ENCODE data around the gene OR10J5.
"Not testable (repeated sequence)": the region's sequence is repeated elsewhere in the genome, so short reads cannot be mapped to it uniquely, and the experiment has no call there.

OR10J5 gene

GRCh38 chr1:159532922-159533321 is 2.9 kb downstream of the OR10J5 start:
- no peak overlapping the region for H3K4ac ChIP-seq (ENCODE audit: low read depth, low read length)
- no peaks in the 10 kb centered on the region for H3K36me3 ChIP-seq (ENCODE audit: control insufficient read depth in 1 of 2, insufficient read depth in 2 of 2, low read length in 2 of 2)
- H3K79me1 ChIP-seq (ENCODE audit: low read length), result no peaks in the 10 kb centered on the region
- no peak overlapping the region for H4K12ac ChIP-seq (ENCODE audit: low read depth, low read length)
- no peak overlapping the region for H4K8ac ChIP-seq (ENCODE audit: low read depth, low read length)
- H3K14ac ChIP-seq (ENCODE audit: low read length), result no peak overlapping the region
- no peak overlapping the region for H2BK5ac ChIP-seq (ENCODE audit: low read depth, low read length, poor library complexity)
- no peak overlapping the region for H3K27ac ChIP-seq (ENCODE audit: low read depth, low read length)
- H3K79me2 ChIP-seq (ENCODE audit: control insufficient read depth, insufficient read depth, low read length, poor library complexity), result no peaks in the 10 kb centered on the region
- no peak overlapping the region for H3K18ac ChIP-seq (ENCODE audit: low read length)
- H3K4me1 ChIP-seq (ENCODE audit: control insufficient read depth in 1 of 2, insufficient read depth in 2 of 2, low read length in 2 of 2), result no peaks in the 10 kb centered on the region
- H4K91ac ChIP-seq (ENCODE audit: low read depth, low read length), result no peak overlapping the region
- DNase-seq, result no peak
- no peaks in the 10 kb centered on the region for H3K27me3 ChIP-seq (ENCODE audit: insufficient read depth, low read length)
- H3K9ac ChIP-seq (ENCODE audit: low read length), result no peak overlapping the region
- no peak overlapping the region for H2BK12ac ChIP-seq (ENCODE audit: low read length)
- no peak overlapping the region for H2AK5ac ChIP-seq (ENCODE audit: low read length)
- H2AFZ ChIP-seq (ENCODE audit: insufficient read depth, low read length, poor library complexity), result no peak overlapping the region
- no peak overlapping the region for H3K4me2 ChIP-seq (ENCODE audit: low read length)
- peaks cover 3% of the 10 kb centered on the region for H3K9me3 ChIP-seq (ENCODE audit: insufficient read depth, low read depth, low read length)
- H3K23ac ChIP-seq (ENCODE audit: low read length), result no peak overlapping the region
- H2BK120ac ChIP-seq (ENCODE audit: insufficient read depth, low read length, poor library complexity), result no peak overlapping the region
- no peak overlapping the region for H3K4me3 ChIP-seq (ENCODE audit: low read depth, low read length)

- not testable (repeated sequence) for H3K4ac ChIP-seq (ENCODE audit: low read depth, low read length); H2BK12ac ChIP-seq (ENCODE audit: low read length); H4K12ac ChIP-seq (ENCODE audit: low read depth, low read length); H3K4me2 ChIP-seq (ENCODE audit: low read length); H3K27ac ChIP-seq (ENCODE audit: low read depth, low read length); DNase-seq; H3K14ac ChIP-seq (ENCODE audit: low read length); H3K79me2 ChIP-seq (ENCODE audit: control insufficient read depth, insufficient read depth, low read length, poor library complexity); H3K9me3 ChIP-seq (ENCODE audit: insufficient read depth, low read depth, low read length); H3K9ac ChIP-seq (ENCODE audit: low read length); H3K79me1 ChIP-seq (ENCODE audit: low read length); H3K27me3 ChIP-seq (ENCODE audit: insufficient read depth, low read length); H4K91ac ChIP-seq (ENCODE audit: low read depth, low read length); H3K4me1 ChIP-seq (ENCODE audit: control insufficient read depth in 1 of 2, insufficient read depth in 2 of 2, low read length in 2 of 2); H2BK5ac ChIP-seq (ENCODE audit: low read depth, low read length, poor library complexity); H3K18ac ChIP-seq (ENCODE audit: low read length); H2BK120ac ChIP-seq (ENCODE audit: insufficient read depth, low read length, poor library complexity); H3K23ac ChIP-seq (ENCODE audit: low read length); H3K4me3 ChIP-seq (ENCODE audit: low read depth, low read length); H2AFZ ChIP-seq (ENCODE audit: insufficient read depth, low read length, poor library complexity); H4K8ac ChIP-seq (ENCODE audit: low read depth, low read length); H3K36me3 ChIP-seq (ENCODE audit: control insufficient read depth in 1 of 2, insufficient read depth in 2 of 2, low read length in 2 of 2); H2AK5ac ChIP-seq (ENCODE audit: low read length)
- no CpG with 5 or more reads among the region's 2 CpGs for WGBS (ENCODE audit: extremely low coverage, insufficient coverage, insufficient read length)
Measured at GRCh38 chr1:159524792-159525191, 11.0 kb downstream of the OR10J5 start.

- no peak overlapping the region for H3K4ac ChIP-seq (ENCODE audit: low read depth, low read length)
- no peak for DNase-seq
- no peaks in the 10 kb centered on the region for H3K36me3 ChIP-seq (ENCODE audit: control insufficient read depth in 1 of 2, insufficient read depth in 2 of 2, low read length in 2 of 2)
- H4K8ac ChIP-seq (ENCODE audit: low read depth, low read length), result no peak overlapping the region
- H2BK5ac ChIP-seq (ENCODE audit: low read depth, low read length, poor library complexity), result no peak overlapping the region
- no peaks in the 10 kb centered on the region for H3K79me2 ChIP-seq (ENCODE audit: control insufficient read depth, insufficient read depth, low read length, poor library complexity)
- no peak overlapping the region for H2AFZ ChIP-seq (ENCODE audit: insufficient read depth, low read length, poor library complexity)
- no peak overlapping the region for H3K23ac ChIP-seq (ENCODE audit: low read length)
- no peak overlapping the region for H3K9ac ChIP-seq (ENCODE audit: low read length)
- no peaks in the 10 kb centered on the region for H3K4me1 ChIP-seq (ENCODE audit: control insufficient read depth in 1 of 2, insufficient read depth in 2 of 2, low read length in 2 of 2)
- no peak overlapping the region for H4K91ac ChIP-seq (ENCODE audit: low read depth, low read length)
- WGBS (ENCODE audit: extremely low coverage, insufficient coverage, insufficient read length), result no CpG with 5 or more reads among the region's 2 CpGs
- H2AK5ac ChIP-seq (ENCODE audit: low read length), result no peak overlapping the region
- H2BK12ac ChIP-seq (ENCODE audit: low read length), result no peak overlapping the region
- no peak overlapping the region for H2BK120ac ChIP-seq (ENCODE audit: insufficient read depth, low read length, poor library complexity)
- H3K27me3 ChIP-seq (ENCODE audit: insufficient read depth, low read length), result no peaks in the 10 kb centered on the region
- H3K14ac ChIP-seq (ENCODE audit: low read length), result no peak overlapping the region
- no peaks in the 10 kb centered on the region for H3K9me3 ChIP-seq (ENCODE audit: insufficient read depth, low read depth, low read length)
- no peak overlapping the region for H3K4me2 ChIP-seq (ENCODE audit: low read length)
- no peaks in the 10 kb centered on the region for H3K79me1 ChIP-seq (ENCODE audit: low read length)
- H3K4me3 ChIP-seq (ENCODE audit: low read depth, low read length), result no peak overlapping the region
- H3K18ac ChIP-seq (ENCODE audit: low read length), result no peak overlapping the region
- H3K27ac ChIP-seq (ENCODE audit: low read depth, low read length), result no peak overlapping the region
- no peak overlapping the region for H4K12ac ChIP-seq (ENCODE audit: low read depth, low read length)
Measured at GRCh38 chr1:159510229-159510541, 25.6 kb downstream of the OR10J5 start.

- no peak overlapping the region for H2AK5ac ChIP-seq (ENCODE audit: low read length)
- no peak overlapping the region for H2BK5ac ChIP-seq (ENCODE audit: low read depth, low read length, poor library complexity)
- H3K4me2 ChIP-seq (ENCODE audit: low read length), result no peak overlapping the region
- H3K14ac ChIP-seq (ENCODE audit: low read length), result no peak overlapping the region
- H3K27me3 ChIP-seq (ENCODE audit: insufficient read depth, low read length), result no peaks in the 10 kb centered on the region
- H3K79me1 ChIP-seq (ENCODE audit: low read length), result no peaks in the 10 kb centered on the region
- H3K27ac ChIP-seq (ENCODE audit: low read depth, low read length), result no peak overlapping the region
- no peaks in the 10 kb centered on the region for H3K36me3 ChIP-seq (ENCODE audit: control insufficient read depth in 1 of 2, insufficient read depth in 2 of 2, low read length in 2 of 2)
- no peak overlapping the region for H3K23ac ChIP-seq (ENCODE audit: low read length)
- H2BK12ac ChIP-seq (ENCODE audit: low read length), result no peak overlapping the region
- no peak overlapping the region for H3K9ac ChIP-seq (ENCODE audit: low read length)
- H2BK120ac ChIP-seq (ENCODE audit: insufficient read depth, low read length, poor library complexity), result no peak overlapping the region
- no peak overlapping the region for H3K4ac ChIP-seq (ENCODE audit: low read depth, low read length)
- no peak for DNase-seq
- no peak overlapping the region for H4K8ac ChIP-seq (ENCODE audit: low read depth, low read length)
- no peaks in the 10 kb centered on the region for H3K4me1 ChIP-seq (ENCODE audit: control insufficient read depth in 1 of 2, insufficient read depth in 2 of 2, low read length in 2 of 2)
- H4K91ac ChIP-seq (ENCODE audit: low read depth, low read length), result no peak overlapping the region
- H3K79me2 ChIP-seq (ENCODE audit: control insufficient read depth, insufficient read depth, low read length, poor library complexity), result no peaks in the 10 kb centered on the region
- no peak overlapping the region for H3K18ac ChIP-seq (ENCODE audit: low read length)
- no peak overlapping the region for H3K4me3 ChIP-seq (ENCODE audit: low read depth, low read length)
- no peak overlapping the region for H2AFZ ChIP-seq (ENCODE audit: insufficient read depth, low read length, poor library complexity)
- no peaks in the 10 kb centered on the region for H3K9me3 ChIP-seq (ENCODE audit: insufficient read depth, low read depth, low read length)
- no peak overlapping the region for H4K12ac ChIP-seq (ENCODE audit: low read depth, low read length)
Measured at GRCh38 chr1:159509440-159510228, 26.2 kb downstream of the OR10J5 start.
